ENCODE results near the gene AKR1C1.

DNA sequence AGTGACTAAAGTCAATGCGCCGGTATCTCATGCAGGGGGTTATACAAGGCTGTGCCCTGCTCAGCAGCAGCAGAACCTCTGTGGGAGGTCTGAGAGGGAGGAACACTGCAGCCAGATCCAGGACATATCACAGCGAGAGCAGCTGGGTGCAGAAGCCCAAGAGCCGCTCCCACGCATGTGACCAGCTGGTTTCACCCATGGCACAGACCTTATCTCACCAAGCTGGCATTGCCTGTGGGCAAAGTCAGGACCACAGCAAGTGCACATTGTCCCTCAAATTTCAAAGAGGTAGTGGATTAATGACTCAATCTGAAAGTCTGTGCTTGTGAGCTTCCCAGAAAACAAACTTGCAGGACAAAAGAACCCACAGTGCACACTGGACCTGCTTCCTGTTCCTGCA lies 31.6 kb upstream of the AKR1C1 start:
- TF ChIP-seq, protein P1, sequence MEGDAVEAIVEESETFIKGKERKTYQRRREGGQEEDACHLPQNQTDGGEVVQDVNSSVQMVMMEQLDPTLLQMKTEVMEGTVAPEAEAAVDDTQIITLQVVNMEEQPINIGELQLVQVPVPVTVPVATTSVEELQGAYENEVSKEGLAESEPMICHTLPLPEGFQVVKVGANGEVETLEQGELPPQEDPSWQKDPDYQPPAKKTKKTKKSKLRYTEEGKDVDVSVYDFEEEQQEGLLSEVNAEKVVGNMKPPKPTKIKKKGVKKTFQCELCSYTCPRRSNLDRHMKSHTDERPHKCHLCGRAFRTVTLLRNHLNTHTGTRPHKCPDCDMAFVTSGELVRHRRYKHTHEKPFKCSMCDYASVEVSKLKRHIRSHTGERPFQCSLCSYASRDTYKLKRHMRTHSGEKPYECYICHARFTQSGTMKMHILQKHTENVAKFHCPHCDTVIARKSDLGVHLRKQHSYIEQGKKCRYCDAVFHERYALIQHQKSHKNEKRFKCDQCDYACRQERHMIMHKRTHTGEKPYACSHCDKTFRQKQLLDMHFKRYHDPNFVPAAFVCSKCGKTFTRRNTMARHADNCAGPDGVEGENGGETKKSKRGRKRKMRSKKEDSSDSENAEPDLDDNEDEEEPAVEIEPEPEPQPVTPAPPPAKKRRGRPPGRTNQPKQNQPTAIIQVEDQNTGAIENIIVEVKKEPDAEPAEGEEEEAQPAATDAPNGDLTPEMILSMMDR (IDR thresholded peaks at IDR 0.05), result no peak
- TF ChIP-seq EP300 (IDR thresholded peaks at IDR 0.05), result no peak

Data from tibial nerve (tissue), 4 donors.